HG03064 (cell line): ENCODE measurements around the gene TAP2.
"Not testable (repeated sequence)": the region's sequence is repeated elsewhere in the genome, so short reads cannot be mapped to it uniquely, and the experiment has no call there.

Source experiments
- ATAC-seq: cut with Tn5 transposase; IDR thresholded peaks from one replicate; pipeline ENCODE4 v1.9.1; 2021; ENCODE audit warnings: low read depth; ENCODE audit not compliant: unreplicated experiment

The TAP2 gene

DNA sequence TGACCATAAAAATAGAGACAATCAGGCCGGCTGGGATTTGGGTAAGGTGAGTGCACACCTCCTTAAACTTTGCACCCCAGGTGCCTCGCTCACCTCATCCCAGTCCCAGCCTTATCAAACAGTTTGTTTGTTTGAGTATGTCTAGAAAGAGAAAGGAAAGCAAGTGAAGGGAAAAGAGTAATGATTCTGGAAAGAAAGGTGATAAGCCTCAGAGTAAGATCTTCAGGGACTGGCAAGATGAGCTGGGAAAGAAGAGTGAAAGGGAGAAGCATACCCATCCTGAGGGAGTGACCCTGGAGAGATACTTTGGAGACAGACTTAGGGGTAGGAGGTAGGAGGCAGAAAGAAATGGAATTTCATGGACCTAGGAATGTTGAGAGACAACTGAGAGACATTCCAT lies 1.7 kb downstream of the TAP2 start:
- ATAC-seq = no peak

DNA sequence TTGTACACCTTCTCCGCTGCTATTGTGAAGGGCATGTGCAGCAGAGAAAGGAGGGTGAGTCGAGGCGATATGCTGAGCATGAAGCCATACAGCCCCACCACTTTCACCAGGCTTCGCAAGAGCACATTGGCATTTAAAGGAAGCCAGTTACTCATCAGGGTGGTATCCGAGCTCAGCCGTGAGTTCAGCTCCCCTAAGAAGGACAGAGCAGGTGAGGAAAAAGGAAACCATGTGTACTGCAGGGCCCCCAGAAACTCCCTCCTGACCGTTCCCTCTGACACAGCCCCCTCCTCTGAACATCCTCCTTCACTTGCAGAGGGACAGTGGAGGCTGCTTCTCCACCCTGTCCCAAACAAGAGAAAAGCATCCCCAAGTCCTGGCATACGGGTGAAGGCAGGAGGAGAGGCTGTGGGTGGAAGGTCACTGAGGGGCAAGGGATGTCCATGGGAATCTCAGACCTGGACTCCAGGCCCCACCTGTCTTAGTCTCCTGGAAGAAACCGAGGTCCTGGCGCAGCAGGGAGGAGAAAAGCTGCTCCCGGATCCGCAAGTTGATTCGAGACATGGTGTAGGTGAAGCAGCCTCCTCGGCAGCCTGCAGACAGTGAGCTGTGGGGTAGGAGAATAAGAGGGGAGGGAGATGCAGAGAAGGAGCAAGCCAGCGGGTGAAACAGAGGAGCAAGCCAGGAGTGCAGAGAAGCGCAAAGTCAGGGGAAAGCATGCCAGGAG lies 3.2 kb downstream of the TAP2 start:
- ATAC-seq = no peak

DNA sequence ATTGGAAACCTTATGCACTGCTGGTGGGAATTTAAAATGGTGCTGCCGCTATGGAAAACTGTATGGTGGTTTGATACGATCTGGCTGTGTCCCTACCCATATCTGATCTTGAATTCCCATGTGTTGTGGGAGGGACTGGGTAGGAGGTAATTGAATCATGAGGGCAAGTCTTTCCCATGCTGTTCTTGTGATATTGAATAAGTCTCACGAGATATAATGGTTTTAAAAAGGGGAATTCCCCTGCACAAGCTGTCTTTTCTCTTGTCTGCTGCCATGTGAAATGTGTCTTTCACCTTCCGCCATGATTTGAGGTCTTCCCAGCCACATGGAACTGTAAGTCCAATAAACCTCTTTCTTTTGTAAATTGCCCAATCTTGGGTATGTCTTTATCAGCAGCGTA lies 4.9 kb downstream of the TAP2 start:
- no peak for ATAC-seq

DNA sequence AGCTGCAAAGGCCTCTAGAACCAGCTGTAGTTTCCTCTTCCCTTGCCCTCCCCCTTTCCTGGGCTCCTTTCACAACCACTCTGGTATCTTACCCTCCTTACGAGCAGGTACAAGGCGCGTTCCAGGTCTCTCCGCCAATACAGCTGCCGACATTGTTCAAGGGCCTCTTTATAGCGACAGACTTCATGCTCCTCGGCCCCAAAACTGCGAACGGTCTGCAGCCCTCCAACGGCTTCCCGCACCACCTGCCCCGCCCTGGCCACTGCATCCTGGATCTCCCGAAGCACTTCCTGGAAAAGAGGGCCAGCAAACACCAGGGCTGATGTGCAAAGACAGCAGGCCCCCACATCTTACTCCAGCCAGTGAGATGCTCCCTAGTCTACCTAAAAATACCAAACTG lies 6.0 kb downstream of the TAP2 start:
- no peak for ATAC-seq

DNA sequence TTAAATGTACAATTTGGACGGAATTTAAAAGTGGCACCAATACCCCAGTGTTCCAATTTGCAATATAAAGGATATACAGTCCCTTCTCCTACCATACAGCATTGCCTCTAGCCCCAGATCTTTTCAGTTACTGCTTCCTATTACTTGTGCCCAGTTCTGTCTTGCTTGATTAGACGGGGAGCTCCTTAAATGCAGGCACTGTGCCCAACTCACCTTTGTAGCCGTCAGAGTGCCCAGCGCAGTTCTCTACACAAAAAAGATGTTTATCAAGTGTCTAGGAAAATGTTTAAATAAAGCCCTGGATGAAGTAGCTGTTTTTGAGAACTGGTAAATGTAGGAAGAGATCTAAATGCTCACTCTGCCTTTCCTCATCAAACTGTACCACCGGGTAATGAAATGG lies 7.6 kb downstream of the TAP2 start:
- no peak for ATAC-seq

GRCh38 chr6:32830017-32830416 lies 8.5 kb downstream of the TAP2 start:
- ATAC-seq = no peak

- no peak for ATAC-seq
Measured at GRCh38 chr6:32829495-32829894, 9.0 kb downstream of the TAP2 start.

DNA sequence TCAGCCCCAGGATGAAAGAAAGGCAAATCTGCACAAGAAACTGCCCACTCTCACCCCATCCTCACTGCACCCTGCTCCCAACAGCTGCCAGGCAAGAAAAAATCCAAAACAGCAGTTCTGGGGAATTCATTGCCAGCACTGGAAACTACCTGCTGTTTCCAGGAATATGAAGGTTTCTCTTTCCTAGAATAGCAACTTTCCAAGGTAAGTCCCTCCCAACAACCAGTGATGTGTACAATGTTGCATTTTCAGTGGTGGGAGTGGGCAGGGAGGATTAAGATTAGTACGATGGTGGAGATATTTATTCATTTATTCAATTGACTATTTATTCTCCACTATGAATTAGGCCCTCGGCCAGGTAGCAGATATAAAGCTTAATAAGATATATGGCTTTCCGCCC lies 11.5 kb downstream of the TAP2 start:
- no peak for ATAC-seq

DNA sequence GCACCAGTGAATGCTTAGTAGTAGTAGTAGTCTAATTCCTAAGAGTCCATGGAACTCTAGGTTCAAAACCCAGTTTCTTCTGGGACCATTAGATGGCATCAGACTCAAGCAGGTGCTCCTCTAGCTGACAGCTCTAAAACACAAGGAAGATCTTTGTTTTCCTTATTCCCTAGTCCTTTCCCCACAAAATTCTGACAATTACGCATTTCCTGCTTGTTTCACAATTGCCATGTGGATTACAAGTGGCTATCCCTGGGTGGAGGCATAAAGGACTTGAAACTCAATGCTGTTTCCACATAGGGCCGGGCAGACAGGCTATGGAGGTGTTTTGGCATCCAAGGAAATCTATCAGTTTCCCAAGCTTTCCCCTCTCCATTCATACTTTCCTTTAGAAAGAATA lies 12.6 kb downstream of the TAP2 start:
- ATAC-seq = no peak

DNA sequence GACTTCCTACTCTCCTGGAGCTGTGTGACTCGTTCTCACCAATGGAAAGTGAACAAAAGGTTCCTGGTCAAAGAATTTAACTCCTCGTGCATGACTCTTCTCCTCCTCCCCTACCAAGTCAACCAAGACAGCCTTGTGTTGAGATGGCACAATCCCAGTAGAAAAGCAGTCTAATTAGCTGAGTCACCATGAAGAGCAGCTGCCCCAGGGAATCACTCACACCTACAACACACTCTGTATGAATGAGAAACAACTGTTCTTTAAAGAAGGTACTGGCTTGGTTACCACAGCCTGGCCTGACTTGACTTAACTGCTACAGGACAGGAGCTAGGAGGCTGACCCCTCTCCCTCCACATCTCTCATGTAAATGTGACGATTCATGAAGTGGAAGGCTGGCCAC lies 18.8 kb downstream of the TAP2 start:
- no peak for ATAC-seq

- no peak for ATAC-seq
Measured at GRCh38 chr6:32818867-32819266, 19.7 kb downstream of the TAP2 start.

GRCh38 chr6:32816746-32817204 lies 21.8 kb downstream of the TAP2 start, which contains the start of gene HLA-DOB:
HLA-DOB (minus strand) TSS chr6:32817002; CDS start chr6:32816951, 51 bp downstream.
- ATAC-seq = no peak

DNA sequence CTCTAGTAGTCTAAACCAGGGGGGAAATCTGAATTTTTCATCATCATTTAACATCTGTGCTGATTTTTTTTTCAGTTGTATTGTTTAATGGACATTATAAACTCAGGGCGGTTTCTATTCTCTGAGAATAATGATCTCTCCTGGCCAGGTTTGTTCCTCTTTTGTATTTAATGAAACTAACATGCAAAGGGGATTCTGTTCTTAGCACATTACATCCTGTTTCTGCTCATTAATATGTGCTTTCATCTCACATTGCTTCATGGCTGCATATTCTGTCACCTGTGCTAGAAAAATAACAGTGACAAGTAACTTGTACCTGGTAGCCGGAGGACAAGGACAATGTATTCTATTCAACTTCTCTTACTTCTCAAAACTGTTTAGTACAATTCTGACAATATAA lies 22.5 kb downstream of the TAP2 start:
- no peak for ATAC-seq

DNA sequence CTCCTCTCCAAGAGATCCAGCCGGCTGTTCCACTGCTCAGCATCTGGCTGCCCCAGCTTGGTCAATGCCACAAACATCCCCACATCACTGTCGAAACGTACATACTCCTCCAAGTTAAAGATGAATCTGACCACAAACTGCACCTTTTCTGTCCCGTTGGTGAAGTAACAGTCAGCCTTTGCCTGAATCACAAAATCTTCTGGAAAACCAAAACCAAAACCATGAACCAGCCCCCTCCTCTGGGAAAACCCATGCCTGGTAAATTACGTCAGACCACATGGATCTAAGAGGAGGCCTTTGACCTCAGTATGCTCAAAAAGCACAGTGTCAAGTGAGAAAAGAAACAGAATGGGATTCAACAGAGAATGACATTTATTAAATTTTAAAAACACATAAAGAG lies 23.4 kb downstream of the TAP2 start:
- no peak for ATAC-seq

- ATAC-seq = no peak
Measured at GRCh38 chr6:32814145-32814544, 24.4 kb downstream of the TAP2 start.

- no peak for ATAC-seq
Measured at GRCh38 chr6:32809171-32809570, 29.4 kb downstream of the TAP2 start.

- ATAC-seq = no peak
Measured at GRCh38 chr6:32807020-32807580, 31.4 kb downstream of the TAP2 start.

- not testable (repeated sequence) for ATAC-seq
Measured at GRCh38 chr6:32805404-32805803, 33.1 kb downstream of the TAP2 start.

DNA sequence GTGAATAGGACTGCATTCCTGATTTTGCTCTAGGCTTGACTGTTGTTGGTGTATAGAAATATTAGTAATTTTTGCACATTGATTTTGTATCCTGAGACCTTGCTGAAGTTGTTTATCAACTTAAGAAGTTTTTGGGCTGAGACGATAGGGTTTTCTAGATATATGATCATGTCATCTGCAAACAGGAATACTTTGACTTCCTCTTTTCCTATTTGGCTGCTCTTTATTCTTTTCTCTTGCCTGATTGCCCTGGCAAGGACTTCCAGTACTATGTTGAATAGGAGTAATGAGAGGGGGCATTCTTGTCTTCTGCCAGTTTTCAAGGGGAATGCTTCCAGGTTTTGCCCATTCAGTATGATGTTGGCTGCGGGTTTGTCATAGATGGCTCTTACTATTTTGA lies 35.1 kb downstream of the TAP2 start:
- ATAC-seq = no peak

DNA sequence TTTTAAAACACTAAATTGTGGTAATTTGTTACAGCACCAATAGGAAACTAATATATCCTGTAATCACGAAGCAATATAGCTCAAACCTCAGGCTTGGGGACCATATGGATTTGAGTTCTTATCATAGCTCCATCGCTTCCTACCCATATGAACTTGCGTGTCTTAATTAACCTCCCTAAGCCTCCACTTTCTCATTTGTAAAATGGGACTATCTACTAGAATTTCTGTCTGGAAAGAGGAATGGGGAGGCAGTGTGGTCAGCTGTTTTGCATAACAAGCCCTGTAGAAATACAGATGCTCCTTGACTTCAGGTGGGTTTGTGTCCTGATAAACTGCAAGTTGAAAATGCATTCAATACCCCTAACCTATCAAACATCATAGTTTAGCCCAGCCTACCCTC lies 38.8 kb downstream of the TAP2 start:
- no peak for ATAC-seq

DNA sequence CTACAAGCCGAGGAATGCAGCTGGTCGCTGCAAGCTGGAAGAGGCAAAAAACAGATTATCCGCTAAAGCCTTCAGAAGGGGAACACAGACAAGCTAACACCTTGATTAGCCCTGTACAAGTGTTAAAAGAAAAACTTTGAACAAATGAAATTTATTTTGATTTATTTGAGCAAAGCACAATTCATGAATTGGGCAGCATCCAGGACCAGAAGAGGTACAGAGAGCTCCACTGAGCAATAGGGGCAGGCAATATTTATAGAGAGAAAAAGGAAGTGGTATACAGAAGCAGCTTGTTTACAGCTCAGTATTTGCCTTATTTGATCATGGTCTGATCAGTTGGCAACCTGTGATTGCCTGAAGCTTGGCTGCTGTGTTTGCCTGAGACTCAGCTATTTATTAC lies 39.4 kb downstream of the TAP2 start:
- no peak for ATAC-seq
